Panc1 (cell line): ENCODE measurements around the gene AGBL3.

Source experiments
- CTCF ChIP-seq: fragments of 450-650 bp; IDR thresholded peaks from 2 replicates; pipeline ENCODE4 v1.5.1; 2017; ENCODE audit warnings: mild to moderate bottlenecking
- POLR2AphosphoS5 ChIP-seq: IDR thresholded peaks from 2 replicates; pipeline ENCODE4 v1.6.1; 2012; ENCODE audit warnings: mild to moderate bottlenecking, low read depth, low read length, moderate library complexity
- REST ChIP-seq, 2 experiments: IDR thresholded peaks; 2 replicates each; pipeline ENCODE4 v1.6.1; 2011 to 2012; ENCODE audit warnings: low read depth in 2 of 2, control low read depth in 1 of 2, low read length in 1 of 2, mild to moderate bottlenecking in 1 of 2, moderate library complexity in 1 of 2; ENCODE audit not compliant: insufficient read depth in 1 of 2
- SIN3A ChIP-seq: IDR thresholded peaks from 2 replicates; pipeline ENCODE4 v1.6.1; 2012; ENCODE audit warnings: low read depth, mild to moderate bottlenecking, low read length, moderate library complexity, borderline replicate concordance; ENCODE audit not compliant: insufficient read depth

GRCh38 chr7:135023622-135024021, 37.3 kb downstream of the AGBL3 start:
- no peak for TF ChIP-seq CTCF
- TF ChIP-seq SIN3A: no peak
- no peak for TF ChIP-seq REST (IDR thresholded peaks at IDR 0.05; ENCODE audit: insufficient read depth in 1 of 2, low read depth in 2 of 2, low read length in 1 of 2)
- no peak for TF ChIP-seq POLR2AphosphoS5
